Measurements from ENCODE around the gene DIP2C.
A peak's percentile ranks its signal among the peaks of the same experiment; 100 is the strongest.
"Not testable (repeated sequence)": the region's sequence is repeated elsewhere in the genome, so short reads cannot be mapped to it uniquely, and the experiment has no call there.

The DIP2C gene

GRCh38 chr10:693506-693905 lies 4.0 kb upstream of the DIP2C start:
- no peak for DNase-seq

GRCh38 chr10:692682-693351 lies 3.3 kb upstream of the DIP2C start:
- DNase-seq, result no peak

- no peak for DNase-seq
Observed at GRCh38 chr10:691216-691615, 1.7 kb upstream of the DIP2C start.

DNA sequence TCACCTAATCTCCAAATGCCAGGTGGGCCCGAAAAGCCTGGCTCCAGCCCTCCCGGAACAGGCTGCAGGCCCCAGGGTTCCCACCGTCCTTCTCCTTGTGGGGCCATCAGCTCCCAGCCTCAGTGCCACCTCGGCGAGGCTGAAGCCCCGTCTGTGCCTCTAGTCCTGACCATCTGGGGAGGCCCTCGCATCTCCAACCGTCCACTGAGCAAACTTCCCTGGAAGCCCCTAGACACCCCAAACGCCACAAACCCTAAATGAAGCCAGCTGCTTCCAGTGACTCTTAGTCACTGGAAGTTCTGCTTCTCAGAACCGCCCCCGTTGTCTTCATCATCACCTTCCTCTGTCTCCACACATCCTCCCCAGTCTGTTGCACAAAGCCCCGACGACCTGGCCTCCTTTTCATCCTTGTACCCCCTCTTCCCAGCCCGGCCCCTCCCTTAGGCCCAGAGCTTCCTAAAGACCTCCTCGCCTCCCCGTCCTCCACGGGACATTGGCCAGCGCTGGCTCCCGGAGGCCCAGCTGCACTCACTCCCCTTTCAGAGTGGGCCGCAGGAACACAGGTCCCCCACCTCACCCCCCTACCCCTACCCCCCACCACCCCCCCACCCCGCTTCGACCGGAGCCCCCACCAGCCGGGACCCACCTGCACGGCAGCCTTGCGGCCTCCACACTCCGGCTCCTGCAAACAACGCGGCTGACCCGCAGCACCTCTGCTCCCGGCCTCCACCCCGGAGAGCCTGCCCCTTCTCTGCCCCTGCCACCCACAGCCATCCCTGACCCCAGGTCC lies 1.1 kb upstream of the DIP2C start:
- no peak for DNase-seq

DNA sequence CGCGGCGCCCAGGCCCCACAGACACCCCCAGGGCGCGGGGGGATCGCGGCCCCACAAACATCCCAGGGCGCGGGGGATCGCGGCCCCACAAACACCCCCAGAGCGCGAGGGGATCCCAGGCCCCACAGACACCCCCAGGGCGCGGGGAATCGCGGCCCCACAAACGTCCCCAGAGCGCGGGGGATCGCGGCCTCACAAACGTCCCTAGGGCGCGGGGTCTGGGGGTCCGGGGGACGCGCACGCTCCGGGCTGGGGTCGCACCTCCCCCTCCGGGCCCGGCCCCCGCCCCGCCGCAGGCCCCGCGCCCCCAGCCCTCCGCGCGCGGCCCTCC lies 382 bp downstream of the DIP2C start:
- DNase-seq, result no peak

DNA sequence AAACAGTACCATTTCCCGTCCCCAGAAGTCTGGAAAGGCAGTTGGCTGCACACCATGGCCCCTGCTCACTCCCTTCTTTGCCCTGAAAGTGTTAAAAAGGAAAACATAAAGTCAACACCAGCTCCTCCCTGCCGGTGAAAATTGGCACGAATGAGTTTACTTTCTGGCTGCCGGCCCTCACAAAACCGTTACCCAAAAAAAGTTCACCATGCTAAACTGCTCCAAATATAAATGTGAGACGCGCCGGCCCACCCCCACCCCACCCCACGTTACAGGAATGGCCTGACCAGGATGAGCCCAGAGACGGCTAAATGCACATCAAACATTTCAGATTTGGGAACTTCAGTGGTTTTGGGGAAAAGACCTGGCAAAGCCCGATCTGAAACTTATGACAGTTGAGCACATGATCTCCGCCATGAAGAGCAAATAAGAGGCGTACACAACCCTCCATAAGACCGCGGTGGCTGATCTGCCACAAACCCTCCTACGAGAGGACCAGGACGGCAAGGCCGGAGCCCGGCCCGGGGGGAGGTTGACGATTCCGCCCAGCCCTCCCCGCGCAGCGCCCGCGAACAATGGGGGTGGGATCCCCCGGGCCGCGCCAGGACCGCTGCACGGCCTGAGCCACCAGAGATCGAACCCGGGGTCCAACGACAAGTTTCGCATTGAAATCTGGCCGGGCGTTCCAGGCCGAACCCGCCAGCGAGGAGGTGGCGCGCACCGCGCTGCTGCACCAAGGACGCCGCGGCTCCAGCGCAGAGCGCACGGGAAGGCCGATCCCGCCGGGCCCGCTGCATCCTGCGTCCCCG lies 952 bp downstream of the DIP2C start:
- DNase-seq, result peak; percentile 14

DNA sequence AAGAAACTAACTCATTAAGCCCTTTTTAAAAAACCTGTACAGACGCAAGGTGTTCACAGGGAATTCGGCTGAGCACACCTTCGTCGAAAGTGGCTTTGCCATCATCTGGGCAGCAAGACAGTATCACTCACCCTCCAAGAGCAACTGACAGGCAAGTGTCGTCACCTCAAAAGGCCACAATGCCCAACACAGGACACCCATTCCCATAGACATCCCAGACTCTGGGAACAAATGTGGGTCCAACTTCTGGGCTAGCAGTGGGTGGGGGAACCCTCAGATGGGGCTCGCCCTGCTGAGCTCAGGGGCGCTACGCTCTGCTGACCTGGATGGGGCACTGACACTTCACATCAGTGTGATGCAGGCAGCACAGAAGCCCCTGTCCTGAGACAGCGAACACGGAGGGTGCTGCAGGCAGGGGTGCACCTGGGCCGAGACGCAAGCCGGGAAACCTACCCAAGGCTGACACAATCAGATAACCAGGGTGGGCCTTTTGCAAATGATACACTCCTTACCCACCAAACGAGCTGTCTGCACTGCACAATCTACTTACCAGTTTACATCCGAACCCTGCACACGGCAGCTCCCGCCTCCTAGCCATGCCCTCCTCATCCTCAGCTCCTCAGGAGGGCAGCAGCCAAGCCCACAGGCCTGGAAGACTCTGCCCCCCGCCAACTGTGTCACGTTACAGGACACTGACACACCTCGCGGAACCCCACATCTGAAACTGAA lies 1.7 kb downstream of the DIP2C start:
- DNase-seq, result no peak

DNA sequence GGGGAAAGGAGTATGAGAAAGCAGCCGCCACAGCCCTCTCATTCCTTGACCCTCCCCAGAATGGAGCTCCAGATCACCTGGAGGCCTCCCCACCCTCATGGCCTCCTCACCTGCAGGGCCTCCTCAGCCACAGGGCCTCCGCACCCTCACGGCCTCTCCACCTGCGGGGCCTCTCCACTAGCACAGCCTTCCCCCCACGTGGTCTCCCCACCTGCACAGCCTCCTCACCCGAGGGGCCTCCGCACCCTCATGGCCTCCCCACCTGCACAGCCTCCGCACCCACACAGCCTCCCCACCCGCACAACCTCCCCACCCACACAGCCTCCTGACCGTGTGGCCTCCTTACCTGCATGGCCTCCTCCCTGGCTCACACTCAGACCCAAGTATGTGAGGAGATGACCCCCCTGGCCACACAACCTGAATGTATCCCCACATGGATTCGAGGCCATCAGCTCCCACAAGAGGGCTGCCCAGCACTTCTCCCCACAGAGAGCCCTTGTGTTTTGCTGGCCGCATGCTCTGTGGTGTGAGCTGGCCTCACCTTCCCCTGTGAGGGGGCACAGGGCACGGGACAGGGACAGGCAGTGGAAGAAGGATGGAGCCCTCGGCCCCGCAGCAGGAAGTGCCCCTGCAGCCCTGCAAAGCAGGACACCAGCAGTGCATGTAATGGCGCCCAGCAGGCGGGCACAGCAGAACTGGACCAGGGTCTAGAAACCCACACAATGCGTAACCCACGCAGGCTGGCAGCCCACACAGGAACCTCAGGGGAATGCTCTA lies 3.1 kb downstream of the DIP2C start:
- DNase-seq, result no peak

GRCh38 chr10:685613-686012 lies 3.9 kb downstream of the DIP2C start:
- DNase-seq, result no peak

- DNase-seq, result no peak
Observed at GRCh38 chr10:683448-684071, 5.9 kb downstream of the DIP2C start.

DNA sequence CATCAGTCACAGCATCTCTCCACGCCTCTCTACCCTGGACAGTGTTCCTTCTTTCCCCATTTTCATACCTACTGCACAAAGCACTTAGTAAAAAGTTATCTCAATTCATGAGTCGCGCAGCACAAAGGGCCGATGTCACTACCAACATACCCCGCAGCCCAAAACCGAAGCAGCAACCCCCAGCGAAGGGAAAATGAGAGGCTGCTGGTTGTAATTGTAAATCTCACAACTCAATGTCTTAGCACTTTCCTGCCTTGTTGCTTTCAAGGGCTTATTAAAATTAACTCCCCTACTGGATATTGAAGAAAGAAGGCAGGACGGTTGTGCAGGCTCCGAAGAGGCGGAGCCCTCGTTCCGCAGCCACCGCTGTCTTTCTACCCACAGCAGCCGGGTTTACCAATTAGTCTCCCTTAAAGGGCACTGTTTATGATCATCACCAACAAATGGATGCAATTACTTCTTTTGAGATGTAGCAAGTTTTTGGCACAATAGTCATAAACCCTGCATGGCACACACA lies 6.5 kb downstream of the DIP2C start:
- no peak for DNase-seq

DNA sequence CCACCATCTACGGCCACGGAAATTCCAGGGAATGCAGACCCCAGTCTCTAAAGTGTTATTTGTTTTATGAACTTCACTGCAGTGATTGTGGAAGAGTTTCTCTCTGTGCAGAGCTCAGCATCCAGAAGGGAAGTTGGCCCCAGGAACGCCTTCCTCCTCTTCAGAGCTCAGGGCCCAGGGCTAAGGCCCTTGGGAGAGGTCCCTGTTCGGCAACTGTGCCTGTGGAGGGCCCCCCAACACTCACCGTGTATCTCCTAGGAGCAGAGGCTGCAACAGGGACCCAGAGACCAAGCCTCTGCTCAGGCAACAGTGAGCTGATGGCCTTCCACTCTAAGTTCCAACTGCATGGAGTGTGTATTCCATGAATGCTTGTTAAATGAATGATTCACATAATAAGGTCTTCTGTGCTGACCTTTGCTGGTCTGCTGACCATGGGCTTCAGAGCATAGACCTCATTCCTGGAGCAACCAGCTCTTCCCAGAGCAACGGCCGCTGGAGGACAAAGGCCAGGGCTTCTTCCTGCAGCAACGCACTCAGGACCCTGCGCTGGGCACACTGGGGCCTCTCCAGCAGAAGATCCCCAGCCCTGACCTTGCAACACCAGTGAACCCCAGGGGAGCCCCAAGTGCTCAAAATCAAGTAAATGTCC lies 7.7 kb downstream of the DIP2C start:
- no peak for DNase-seq

- no peak for DNase-seq
Observed at GRCh38 chr10:680745-681144, 8.7 kb downstream of the DIP2C start.

DNA sequence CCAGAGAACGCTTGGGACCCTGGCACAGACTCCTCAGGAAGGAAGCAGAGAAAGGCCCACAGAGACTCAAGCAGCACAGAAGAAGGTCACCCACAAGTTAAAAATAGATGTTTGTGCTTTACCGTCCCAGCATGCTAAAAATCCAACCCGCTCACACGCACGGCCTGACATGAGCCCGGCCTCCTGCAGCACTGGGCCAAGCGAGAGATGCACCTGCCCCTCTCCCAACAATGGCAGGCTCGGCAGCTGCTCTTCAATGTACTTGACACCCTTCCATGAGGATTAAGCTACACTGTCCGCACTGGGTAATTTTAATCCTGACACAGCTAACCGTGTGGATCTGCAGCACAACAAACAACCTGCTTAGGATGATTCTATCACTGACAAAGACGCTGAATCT lies 9.3 kb downstream of the DIP2C start:
- DNase-seq, result no peak

DNA sequence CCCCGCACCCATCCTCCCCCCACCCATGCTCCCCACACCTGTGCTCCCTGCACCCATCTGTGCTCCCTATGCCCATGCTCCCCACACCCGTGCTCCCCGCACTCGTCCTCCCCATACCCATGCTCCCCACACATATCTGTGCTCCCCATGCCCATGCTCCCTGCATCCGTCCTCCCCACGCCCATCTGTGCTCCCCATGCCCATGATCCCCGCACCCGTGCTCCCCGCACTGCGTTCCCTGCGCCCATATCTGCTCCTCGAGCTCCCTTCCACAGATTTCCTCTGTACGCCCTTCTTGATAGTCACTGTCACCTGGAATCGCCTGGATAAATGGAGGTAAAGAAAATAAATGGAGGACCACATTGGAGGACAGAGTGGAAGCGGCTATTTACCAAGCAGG lies 9.9 kb downstream of the DIP2C start:
- DNase-seq, result no peak

DNA sequence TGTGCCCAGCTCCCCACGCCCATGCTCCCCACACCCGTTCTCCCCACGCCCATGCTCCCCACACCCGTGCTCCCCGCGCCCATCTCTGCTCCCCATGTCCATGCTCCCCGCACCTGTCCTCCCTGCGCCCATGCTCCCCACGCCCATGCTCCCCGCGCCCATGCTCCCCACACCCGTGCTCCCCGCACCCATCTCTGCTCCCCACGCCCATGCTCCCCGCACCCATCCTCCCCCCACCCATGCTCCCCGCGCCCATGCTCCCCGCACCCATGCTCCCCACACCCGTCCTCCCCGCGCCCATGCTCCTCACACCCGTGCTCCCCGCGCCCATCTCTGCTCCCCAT lies 10.8 kb downstream of the DIP2C start:
- not testable (repeated sequence) for DNase-seq

GRCh38 chr10:677750-678661 lies 11.5 kb downstream of the DIP2C start:
- no peak for DNase-seq

DNA sequence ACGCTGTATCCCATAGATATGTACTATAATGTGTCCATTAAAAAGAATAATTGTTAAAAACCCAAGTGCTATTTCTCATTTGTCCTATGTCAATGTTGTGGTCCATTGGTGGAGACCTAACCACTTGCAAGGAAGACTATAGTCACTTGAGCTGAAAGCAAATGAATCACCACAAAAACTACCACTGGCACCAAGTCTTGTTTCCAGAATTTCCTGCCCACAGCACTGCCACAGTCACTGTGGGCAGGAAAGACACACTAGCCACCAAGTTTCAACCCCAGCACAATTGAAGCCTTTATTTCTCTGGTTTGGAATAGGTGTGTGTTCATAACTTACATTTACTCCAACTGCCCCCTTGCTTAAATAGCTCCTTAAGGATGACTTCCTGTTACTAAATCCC lies 12.4 kb downstream of the DIP2C start:
- DNase-seq, result no peak

GRCh38 chr10:676178-676577 lies 13.3 kb downstream of the DIP2C start:
- no peak for DNase-seq

DNA sequence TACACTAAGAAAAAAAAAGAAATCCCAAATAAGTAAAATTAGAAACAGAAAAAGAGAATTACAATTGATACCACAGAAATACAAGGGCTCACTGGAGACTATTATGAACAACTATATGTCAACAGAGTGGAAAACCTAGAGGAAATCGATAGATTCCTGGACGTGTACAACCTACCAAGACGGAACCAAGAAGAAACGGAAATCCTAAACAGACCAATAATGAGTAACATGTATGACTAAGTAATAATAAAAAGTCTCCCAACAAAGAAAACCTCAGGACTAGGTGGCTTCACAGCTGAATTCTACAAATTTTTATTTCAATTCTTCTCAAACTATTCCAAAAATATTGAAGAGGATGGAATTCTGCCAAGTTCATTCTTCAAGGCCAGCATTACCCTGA lies 13.9 kb downstream of the DIP2C start:
- DNase-seq, result no peak
